Measurements from ENCODE around the gene TMX2.

- TF ChIP-seq CTCF (IDR thresholded peaks at IDR 0.05; ENCODE audit: insufficient read depth, low read length, poor library complexity, severe bottlenecking) (no peak), EZH2phosphoT487 (conservative IDR thresholded peaks at IDR 0.05; ENCODE audit: low read length) (no peak)
Observed at GRCh38 chr11:57675176-57675941, 37.0 kb upstream of the TMX2 start.

Data from SU-DHL-6 (cell line).